HCT116 (cell line): ENCODE data around the gene STK31.

Source experiments
- CTCF ChIP-seq, 3 experiments: fragments of 200-600 bp in 1 of 3; sonication (generic) in 1 of 3; IDR thresholded peaks in 2 of 3; conservative IDR thresholded peaks in 1 of 3; 2 replicates each; pipeline ENCODE4 v1.5.1; 2012 to 2017; ENCODE audit warnings: low read depth in 2 of 3, low read length in 2 of 3, antibody characterized with exemption in 1 of 3, borderline replicate concordance in 1 of 3, control low read depth in 1 of 3, mild to moderate bottlenecking in 1 of 3, mixed read lengths in 1 of 3, mixed run types in 1 of 3, moderate library complexity in 1 of 3; ENCODE audit not compliant: insufficient read depth in 1 of 3
- POLR2A ChIP-seq: IDR thresholded peaks from 2 replicates; pipeline ENCODE4 v1.7.0; 2011; ENCODE audit warnings: borderline replicate concordance; ENCODE audit not compliant: insufficient read depth, insufficient read length; ENCODE audit errors: extremely low read depth
- POLR2AphosphoS5 ChIP-seq: IDR thresholded peaks from 2 replicates; pipeline ENCODE4 v1.6.1; 2011; ENCODE audit warnings: mild to moderate bottlenecking, low read depth, low read length, moderate library complexity
- REST ChIP-seq: IDR thresholded peaks from 2 replicates; pipeline ENCODE4 v1.6.1; 2012; ENCODE audit warnings: low read depth
- TCF7L2 ChIP-seq: IDR thresholded peaks from 2 replicates; pipeline ENCODE4 v1.7.0; 2011; ENCODE audit warnings: borderline replicate concordance, inconsistent platforms; ENCODE audit not compliant: insufficient read depth, insufficient read length; ENCODE audit errors: extremely low read depth

GRCh38 chr7:23714150-23714464, 4.1 kb downstream of the STK31 start:
- TF ChIP-seq POLR2AphosphoS5 (no peak), POLR2A (no peak), TCF7L2 (no peak), REST (no peak), CTCF (IDR thresholded peaks at IDR 0.05 in 2 of 3, conservative IDR thresholded peaks at IDR 0.05 in 1 of 3; ENCODE audit: borderline replicate concordance in 1 of 3, insufficient read depth in 1 of 3, low read depth in 2 of 3, low read length in 2 of 3) (no peak)
